Neural progenitor cell (in vitro differentiated cells): ENCODE data around the gene FKRP. TPM values are rescaled to one million over a fixed set of nuclear protein-coding genes. Genes with fewer than 3 reads are reported as not detected.

Experiments
- DNase-seq: peaks from one replicate; pipeline ENCODE4 v3.0.0-alpha.2; 2016; ENCODE audit warnings: low spot score
- H2AFZ ChIP-seq: fragments of 200-600 bp; sonication (generic); replicated peaks from 2 replicates; pipeline ENCODE4 v1.6.1; 2016; ENCODE audit warnings: antibody characterized with exemption
- H3F3A ChIP-seq: fragments of 200-600 bp; sonication (generic); 2 replicates; pipeline ENCODE4 v1.6.1; 2016; ENCODE audit warnings: antibody characterized with exemption, low read depth
- H3K27ac ChIP-seq: fragments of 200-600 bp; sonication (generic); 2 replicates; pipeline ENCODE4 v1.5.1; 2016; ENCODE audit warnings: mild to moderate bottlenecking
- H3K27me3 ChIP-seq: fragments of 200-600 bp; sonication (generic); 2 replicates; pipeline ENCODE4 v1.6.1; 2016; ENCODE audit warnings: mild to moderate bottlenecking, moderate library complexity
- H3K36me3 ChIP-seq: fragments of 200-600 bp; sonication (generic); 2 replicates; pipeline ENCODE4 v1.5.1; 2016
- H3K4me1 ChIP-seq: fragments of 200-600 bp; sonication (generic); 2 replicates; pipeline ENCODE4 v1.6.1; 2016; ENCODE audit warnings: mixed run types
- H3K4me2 ChIP-seq: fragments of 200-600 bp; sonication (generic); 2 replicates; pipeline ENCODE4 v1.6.1; 2016
- H3K4me3 ChIP-seq: fragments of 200-600 bp; sonication (generic); 2 replicates; pipeline ENCODE4 v1.5.1; 2016
- H3K79me2 ChIP-seq: fragments of 200-600 bp; sonication (generic); 2 replicates; pipeline ENCODE4 v1.6.1; 2016; ENCODE audit warnings: low read depth
- H3K9ac ChIP-seq: fragments of 200-600 bp; sonication (generic); 2 replicates; pipeline ENCODE4 v1.6.1; 2016
- H3K9me3 ChIP-seq: fragments of 200-600 bp; sonication (generic); 2 replicates; pipeline ENCODE4 v1.5.1; 2016; ENCODE audit warnings: low read depth
- H4K20me1 ChIP-seq: fragments of 200-600 bp; sonication (generic); 2 replicates; pipeline ENCODE4 v1.6.1; 2016; ENCODE audit warnings: low read depth
- H3K27ac Mint-ChIP-seq: 3 replicates; pipeline ENCODE4 v1.8.0; 2021; ENCODE audit warnings: mixed read lengths
- H3K27me3 Mint-ChIP-seq: 2 replicates; pipeline ENCODE4 v1.8.0; 2022; ENCODE audit warnings: low read depth, mild to moderate bottlenecking, inconsistent platforms, moderate library complexity, mixed read lengths; ENCODE audit not compliant: insufficient read depth
- H3K36me3 Mint-ChIP-seq: 3 replicates; pipeline ENCODE4 v1.8.0; 2021; ENCODE audit warnings: mixed read lengths
- H3K4me1 Mint-ChIP-seq: 3 replicates; pipeline ENCODE4 v1.8.0; 2021; ENCODE audit warnings: mixed read lengths
- H3K4me3 Mint-ChIP-seq: 3 replicates; pipeline ENCODE4 v1.8.0; 2021; ENCODE audit warnings: mild to moderate bottlenecking, moderate library complexity, mixed read lengths
- H3K9me3 Mint-ChIP-seq: 3 replicates; pipeline ENCODE4 v1.8.0; 2020; ENCODE audit warnings: mixed read lengths
- EZH2 ChIP-seq: fragments of 200-600 bp; sonication (generic); IDR thresholded peaks from 2 replicates; pipeline ENCODE4 v1.6.1; 2017; ENCODE audit warnings: antibody characterized with exemption, mild to moderate bottlenecking, moderate library complexity
- EZH2phosphoT487 ChIP-seq: fragments of 200-600 bp; sonication (generic); IDR thresholded peaks from 2 replicates; pipeline ENCODE4 v1.6.1; 2017; ENCODE audit warnings: antibody characterized with exemption
- total RNA-seq: library from RNA; depleted of rRNA; stranded (reverse); fragments of >200 nt; gene quantifications from 2 replicates; pipeline ENCODE4 v1.2.3, GENCODE V29; 2015; ENCODE audit warnings: low replicate concordance
- TF ChIP-seq, protein P1 (sequence below): fragments of 200-600 bp; sonication (generic); IDR thresholded peaks from 2 replicates; pipeline ENCODE4 v1.5.1; 2017; ENCODE audit warnings: antibody characterized with exemption, mild to moderate bottlenecking

Gene FKRP
- total RNA-seq, 1 donor from 2014 or later: 18.6 TPM

DNA sequence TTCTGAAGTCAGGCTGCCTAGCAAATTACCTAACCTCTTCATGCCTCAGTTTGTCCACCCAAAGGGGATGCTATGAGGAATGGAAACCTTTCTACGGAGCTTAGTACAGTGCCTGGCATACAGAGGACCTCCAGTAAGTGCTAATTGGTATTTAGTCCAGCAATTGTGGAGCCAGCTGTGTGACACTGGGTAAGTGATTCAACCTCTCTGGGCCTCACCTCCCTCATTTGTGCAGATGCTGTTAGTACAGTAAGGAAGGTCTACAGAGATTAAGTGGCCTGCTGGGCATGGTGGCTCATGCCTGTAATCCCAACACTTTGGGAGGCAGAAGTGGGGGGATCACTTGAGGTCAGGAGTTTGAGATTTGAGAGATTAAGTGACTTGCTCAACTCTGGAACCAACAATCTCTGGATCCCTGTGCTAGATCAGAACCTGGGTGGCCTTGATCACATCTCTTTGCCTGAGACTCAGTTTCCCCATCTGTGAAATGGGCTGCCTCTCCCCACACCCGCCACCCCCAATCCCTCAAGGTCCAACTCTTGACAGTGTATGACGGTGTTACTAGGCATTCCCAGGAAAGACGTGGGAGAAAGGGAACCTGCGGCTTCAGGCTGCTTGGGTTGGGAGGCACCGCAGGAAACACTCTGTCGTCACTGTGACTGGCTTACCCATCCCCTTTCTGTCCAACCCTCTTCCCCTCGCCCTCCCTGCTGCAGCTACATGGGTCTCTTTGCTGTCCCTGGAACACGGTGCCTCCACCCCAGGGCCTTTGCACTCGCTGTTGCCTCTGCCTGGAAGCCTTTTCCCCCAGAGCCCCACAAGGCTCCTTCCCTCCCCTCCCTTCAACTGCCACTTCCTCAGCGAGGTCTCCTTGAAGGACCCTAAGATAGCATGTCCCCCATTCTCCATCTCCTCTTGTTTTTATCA lies 47.2 kb upstream of the FKRP start:
- no peak for DNase-seq
- Mint-ChIP-seq H3K27ac (no peak overlapping the region), H3K27me3 (peaks cover 8% of the 10 kb centered on the region), H3K4me3 (no peak overlapping the region), H3K4me1 (peaks cover 14% of the 10 kb centered on the region), H3K9me3 (no peaks in the 10 kb centered on the region), H3K36me3 (peaks cover 25% of the 10 kb centered on the region)
- TF ChIP-seq, protein P1, sequence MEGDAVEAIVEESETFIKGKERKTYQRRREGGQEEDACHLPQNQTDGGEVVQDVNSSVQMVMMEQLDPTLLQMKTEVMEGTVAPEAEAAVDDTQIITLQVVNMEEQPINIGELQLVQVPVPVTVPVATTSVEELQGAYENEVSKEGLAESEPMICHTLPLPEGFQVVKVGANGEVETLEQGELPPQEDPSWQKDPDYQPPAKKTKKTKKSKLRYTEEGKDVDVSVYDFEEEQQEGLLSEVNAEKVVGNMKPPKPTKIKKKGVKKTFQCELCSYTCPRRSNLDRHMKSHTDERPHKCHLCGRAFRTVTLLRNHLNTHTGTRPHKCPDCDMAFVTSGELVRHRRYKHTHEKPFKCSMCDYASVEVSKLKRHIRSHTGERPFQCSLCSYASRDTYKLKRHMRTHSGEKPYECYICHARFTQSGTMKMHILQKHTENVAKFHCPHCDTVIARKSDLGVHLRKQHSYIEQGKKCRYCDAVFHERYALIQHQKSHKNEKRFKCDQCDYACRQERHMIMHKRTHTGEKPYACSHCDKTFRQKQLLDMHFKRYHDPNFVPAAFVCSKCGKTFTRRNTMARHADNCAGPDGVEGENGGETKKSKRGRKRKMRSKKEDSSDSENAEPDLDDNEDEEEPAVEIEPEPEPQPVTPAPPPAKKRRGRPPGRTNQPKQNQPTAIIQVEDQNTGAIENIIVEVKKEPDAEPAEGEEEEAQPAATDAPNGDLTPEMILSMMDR: no peak
- Histone ChIP-seq H3K27ac (no peak overlapping the region), H2AFZ (no peak overlapping the region), H3K9ac (no peak overlapping the region), H3K9me3 (no peaks in the 10 kb centered on the region), H4K20me1 (peaks cover 27% of the 10 kb centered on the region), H3K4me3 (no peak overlapping the region), H3K4me1 (no peaks in the 10 kb centered on the region), H3F3A (peaks cover 17% of the 10 kb centered on the region), H3K4me2 (no peak overlapping the region), H3K27me3 (no peaks in the 10 kb centered on the region), H3K79me2 (no peaks in the 10 kb centered on the region), H3K36me3 (peaks cover 4% of the 10 kb centered on the region)

DNA sequence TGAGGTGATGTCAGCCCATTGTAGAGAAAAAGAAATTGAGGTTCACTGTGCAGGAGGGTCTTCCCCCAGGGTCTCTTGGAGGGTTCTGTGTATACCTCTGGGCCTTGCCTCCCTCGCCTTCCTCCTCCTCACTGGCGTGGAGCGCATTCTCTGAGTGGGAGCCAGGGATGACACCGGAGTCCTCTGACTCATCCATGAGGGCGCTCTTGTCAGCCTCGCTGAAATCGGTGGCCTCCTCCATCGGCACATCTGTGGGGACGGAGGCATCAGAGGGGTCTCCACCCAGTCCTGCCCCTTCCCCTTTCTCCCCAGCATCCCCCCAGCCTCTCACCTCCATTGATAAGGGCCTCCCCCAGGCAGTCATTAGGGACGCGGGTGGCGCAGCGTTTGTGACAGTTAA lies 45.2 kb upstream of the FKRP start:
- H3K36me3 ChIP-seq: peaks cover 9% of the 10 kb centered on the region
- peaks cover 14% of the 10 kb centered on the region for H3K4me1 Mint-ChIP-seq
- no peak for TF ChIP-seq EZH2
- TF ChIP-seq, protein P1: no peak
- no peak for TF ChIP-seq EZH2phosphoT487

DNA sequence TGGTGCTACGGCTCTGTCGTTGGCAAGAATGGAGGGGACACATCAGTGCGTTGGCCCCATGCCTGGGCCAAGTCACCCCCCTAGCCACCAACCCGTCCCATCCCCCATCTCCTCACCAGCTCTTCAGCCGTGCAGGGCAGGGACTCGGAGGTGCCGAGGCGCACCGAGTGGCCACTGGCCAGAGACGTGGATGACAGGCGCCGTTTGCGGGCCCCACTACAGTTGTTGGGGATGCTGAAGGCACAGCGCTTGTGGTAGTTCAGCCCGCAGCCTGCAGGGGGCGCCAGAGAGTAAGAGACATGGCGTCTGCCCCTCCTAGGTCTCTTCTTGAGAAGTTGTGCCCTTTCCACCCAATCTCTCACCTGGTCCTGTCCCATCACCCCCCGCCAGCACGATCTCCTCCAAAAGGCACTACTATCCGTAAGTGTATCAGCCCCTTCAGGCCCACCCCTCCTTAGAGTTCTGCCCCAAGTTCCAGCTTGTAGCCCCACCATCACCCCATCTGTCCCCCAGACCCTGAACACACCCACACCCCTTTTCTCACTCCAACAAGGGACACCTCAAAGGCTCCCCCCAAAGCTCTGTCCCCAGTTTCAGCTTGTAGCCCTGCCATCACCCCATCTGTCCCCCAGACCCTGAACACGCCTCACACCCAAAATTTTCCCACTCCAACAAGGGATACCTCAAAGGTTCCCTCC lies 41.3 kb upstream of the FKRP start:
- Histone ChIP-seq H3K9ac (no peak overlapping the region), H3F3A (no peaks in the 10 kb centered on the region), H3K9me3 (no peaks in the 10 kb centered on the region), H3K4me2 (no peak overlapping the region), H3K4me3 (no peak overlapping the region), H3K4me1 (no peaks in the 10 kb centered on the region), H4K20me1 (peaks cover 5% of the 10 kb centered on the region), H2AFZ (no peak overlapping the region), H3K27me3 (no peaks in the 10 kb centered on the region), H3K79me2 (no peaks in the 10 kb centered on the region), H3K27ac (no peak overlapping the region), H3K36me3 (peaks cover 10% of the 10 kb centered on the region)
- H3K27ac Mint-ChIP-seq: no peak overlapping the region
- DNase-seq: peak; percentile 71
- TF ChIP-seq, protein P1: peak; percentile 92
- TF ChIP-seq EZH2: no peak
- H3K27me3 Mint-ChIP-seq: peaks cover 8% of the 10 kb centered on the region
- H3K4me1 Mint-ChIP-seq: no peaks in the 10 kb centered on the region
- H3K9me3 Mint-ChIP-seq: no peaks in the 10 kb centered on the region
- peaks cover 25% of the 10 kb centered on the region for H3K36me3 Mint-ChIP-seq
- peak overlapping the region; percentile 50 for H3K4me3 Mint-ChIP-seq

More for the DNA sequence above, 45.2 kb upstream of the FKRP start:
- Histone ChIP-seq H3K4me3 (no peak overlapping the region), H4K20me1 (peaks cover 32% of the 10 kb centered on the region), H3K4me2 (no peak overlapping the region), H3K9me3 (no peaks in the 10 kb centered on the region), H3K79me2 (no peaks in the 10 kb centered on the region), H2AFZ (no peak overlapping the region), H3K27ac (no peak overlapping the region), H3K4me1 (no peaks in the 10 kb centered on the region), H3K27me3 (no peaks in the 10 kb centered on the region), H3F3A (peaks cover 17% of the 10 kb centered on the region), H3K9ac (no peak overlapping the region)
- Mint-ChIP-seq H3K4me3 (no peak overlapping the region), H3K9me3 (no peaks in the 10 kb centered on the region), H3K27me3 (peaks cover 9% of the 10 kb centered on the region), H3K27ac (no peak overlapping the region), H3K36me3 (peaks cover 26% of the 10 kb centered on the region)
- no peak for DNase-seq
